ENCODE measurements around the gene GMDS. TPM values are rescaled to one million over a fixed set of nuclear protein-coding genes. Genes with fewer than 3 reads are reported as not detected.

GMDS gene
- total RNA-seq, 4 donors from 2014 or later, result 3.4 to 7.2 (median 4.6) TPM

DNA sequence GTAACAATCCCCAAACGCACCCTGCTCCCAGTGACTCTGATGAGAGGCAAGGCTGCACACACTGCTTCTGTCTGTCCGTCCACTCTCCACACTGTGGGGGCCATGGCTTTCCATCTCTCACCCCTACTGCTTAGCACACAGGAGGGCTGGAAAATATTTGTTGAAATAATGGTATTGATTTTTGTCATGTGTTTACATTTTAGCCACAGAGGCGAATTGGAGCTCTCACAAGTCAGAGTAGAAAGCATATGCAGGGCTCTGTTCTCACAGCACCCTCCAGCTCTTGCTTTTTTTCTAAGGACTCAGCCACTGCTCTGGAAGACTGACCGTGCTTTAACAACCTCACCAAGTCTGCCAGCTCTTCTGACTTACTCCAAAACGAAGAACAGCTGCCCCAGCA, 273.8 kb downstream of the GMDS start:
- intact Hi-C loops (cut with DNase I; ENCODE audit: low total_unique reads) (no loop called here), in situ Hi-C loops (cut with MboI; ENCODE audit: low sequenced_read_pairs in 4 of 4) (no loop called here)
- no peak overlapping the region for H3K27ac ChIP-seq
- H3K4me3 ChIP-seq, result no peak overlapping the region
- H3K36me3 ChIP-seq, result no peaks in the 10 kb centered on the region
- TF ChIP-seq POLR2A (IDR thresholded peaks at IDR 0.05), result no peak
- TF ChIP-seq, protein P1, sequence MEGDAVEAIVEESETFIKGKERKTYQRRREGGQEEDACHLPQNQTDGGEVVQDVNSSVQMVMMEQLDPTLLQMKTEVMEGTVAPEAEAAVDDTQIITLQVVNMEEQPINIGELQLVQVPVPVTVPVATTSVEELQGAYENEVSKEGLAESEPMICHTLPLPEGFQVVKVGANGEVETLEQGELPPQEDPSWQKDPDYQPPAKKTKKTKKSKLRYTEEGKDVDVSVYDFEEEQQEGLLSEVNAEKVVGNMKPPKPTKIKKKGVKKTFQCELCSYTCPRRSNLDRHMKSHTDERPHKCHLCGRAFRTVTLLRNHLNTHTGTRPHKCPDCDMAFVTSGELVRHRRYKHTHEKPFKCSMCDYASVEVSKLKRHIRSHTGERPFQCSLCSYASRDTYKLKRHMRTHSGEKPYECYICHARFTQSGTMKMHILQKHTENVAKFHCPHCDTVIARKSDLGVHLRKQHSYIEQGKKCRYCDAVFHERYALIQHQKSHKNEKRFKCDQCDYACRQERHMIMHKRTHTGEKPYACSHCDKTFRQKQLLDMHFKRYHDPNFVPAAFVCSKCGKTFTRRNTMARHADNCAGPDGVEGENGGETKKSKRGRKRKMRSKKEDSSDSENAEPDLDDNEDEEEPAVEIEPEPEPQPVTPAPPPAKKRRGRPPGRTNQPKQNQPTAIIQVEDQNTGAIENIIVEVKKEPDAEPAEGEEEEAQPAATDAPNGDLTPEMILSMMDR (IDR thresholded peaks at IDR 0.05 in 4 of 5, conservative IDR thresholded peaks at IDR 0.05 in 1 of 5), result no peak
- ATAC-seq (no peak), DNase-seq (no peak)
- no peaks in the 10 kb centered on the region for H3K27me3 ChIP-seq
- H3K4me1 ChIP-seq, result no peaks in the 10 kb centered on the region
- H3K9me3 ChIP-seq, result no peaks in the 10 kb centered on the region

DNA sequence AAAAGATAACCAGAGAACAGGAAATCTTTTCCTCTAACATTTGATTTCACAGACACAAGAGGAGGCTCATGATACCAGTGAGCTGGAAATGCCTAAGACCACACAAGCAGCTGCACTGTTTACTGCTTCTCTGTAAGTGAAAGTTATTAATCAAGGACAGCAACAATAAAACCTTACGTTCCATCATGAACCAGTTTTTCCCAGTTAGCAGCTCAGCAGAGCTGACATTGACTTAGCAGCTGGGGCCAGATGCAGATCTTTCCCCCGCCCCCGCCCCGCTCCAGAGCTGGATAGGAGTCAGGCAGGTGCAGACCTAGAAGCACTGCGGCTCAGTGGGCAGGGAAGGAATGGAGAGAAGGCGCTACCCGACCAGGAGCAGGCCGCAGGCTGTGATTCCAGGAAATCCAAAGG, 275.2 kb downstream of the GMDS start:
- H3K27me3 ChIP-seq, result no peaks in the 10 kb centered on the region
- no peaks in the 10 kb centered on the region for H3K36me3 ChIP-seq
- in situ Hi-C loops (cut with MboI; ENCODE audit: low sequenced_read_pairs in 4 of 4) (no loop called here), intact Hi-C loops (cut with DNase I; ENCODE audit: low total_unique reads) (no loop called here)
- H3K4me3 ChIP-seq, result no peak overlapping the region
- no peak overlapping the region for H3K27ac ChIP-seq
- TF ChIP-seq, protein P1 (IDR thresholded peaks at IDR 0.05 in 4 of 5, conservative IDR thresholded peaks at IDR 0.05 in 1 of 5), result no peak
- no peak for TF ChIP-seq POLR2A (IDR thresholded peaks at IDR 0.05)
- ATAC-seq, result no peak
- no peaks in the 10 kb centered on the region for H3K9me3 ChIP-seq
- DNase-seq, result no peak
- no peaks in the 10 kb centered on the region for H3K4me1 ChIP-seq

DNA sequence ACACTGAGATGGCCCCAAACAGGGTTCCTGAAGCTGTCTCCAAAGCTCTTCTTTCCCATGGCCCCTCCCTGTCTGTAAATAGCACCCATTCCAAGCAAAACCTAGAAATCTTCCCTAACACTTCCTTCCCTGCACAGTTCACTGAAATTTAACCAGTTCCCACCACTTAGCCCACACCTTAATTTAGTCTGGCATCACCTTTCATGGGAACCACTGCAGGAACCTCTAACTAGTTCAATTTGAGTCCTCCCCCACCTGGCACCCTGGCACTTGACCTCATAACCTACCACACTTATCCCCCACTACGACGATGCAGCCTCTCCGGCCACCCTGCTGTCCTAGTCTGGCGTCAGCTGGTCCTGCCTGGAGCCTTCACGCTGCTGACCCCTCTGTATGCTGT, 278.7 kb downstream of the GMDS start:
- peak overlapping the region in 1 of 4 donors; percentile 6 for H3K27ac ChIP-seq
- H3K4me3 ChIP-seq, result no peak overlapping the region
- no peak for DNase-seq
- in situ Hi-C loops (cut with MboI; ENCODE audit: low sequenced_read_pairs in 4 of 4), result no loop called here
- H3K27me3 ChIP-seq, result no peaks in the 10 kb centered on the region
- ATAC-seq, result no peak
- H3K36me3 ChIP-seq, result no peaks in the 10 kb centered on the region
- H3K4me1 ChIP-seq, result no peaks in the 10 kb centered on the region
- no peak for TF ChIP-seq POLR2A (IDR thresholded peaks at IDR 0.05)
- TF ChIP-seq, protein P1 (IDR thresholded peaks at IDR 0.05 in 4 of 5, conservative IDR thresholded peaks at IDR 0.05 in 1 of 5), result no peak
- intact Hi-C loops (cut with DNase I; ENCODE audit: low total_unique reads), result no loop called here
- no peaks in the 10 kb centered on the region for H3K9me3 ChIP-seq

DNA sequence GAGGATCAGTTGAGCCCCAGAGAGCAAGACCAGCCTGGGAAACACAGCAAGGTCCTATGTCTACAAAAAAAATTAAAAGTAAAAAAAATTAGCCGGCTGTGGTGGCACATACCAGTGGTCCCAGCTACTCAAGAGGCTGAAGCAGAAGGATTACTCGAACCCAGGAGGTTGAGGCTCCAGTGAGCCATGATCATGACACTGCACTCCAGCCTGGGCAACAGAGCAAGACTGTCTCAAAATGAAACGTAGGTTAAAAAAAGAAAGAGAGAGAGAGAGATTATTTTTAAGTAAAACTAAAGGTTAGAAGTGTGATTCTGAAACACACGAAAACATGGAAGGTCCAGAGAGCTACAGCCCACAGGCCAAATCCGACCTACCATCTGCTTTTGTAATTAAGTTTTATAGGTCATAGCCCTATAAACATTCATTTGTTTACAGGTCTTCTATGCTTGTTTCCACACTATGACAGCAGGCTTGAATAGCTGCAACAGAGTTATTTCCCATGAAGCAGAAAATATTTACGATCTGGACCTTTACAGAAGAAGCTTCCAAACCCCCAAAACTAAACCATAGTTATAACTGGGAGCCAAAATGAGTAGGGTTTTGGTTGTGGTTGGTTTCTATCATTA, 279.7 kb downstream of the GMDS start:
- no peak overlapping the region for H3K4me3 ChIP-seq
- intact Hi-C loops (cut with DNase I; ENCODE audit: low total_unique reads) (no loop called here), in situ Hi-C loops (cut with MboI; ENCODE audit: low sequenced_read_pairs in 4 of 4) (no loop called here)
- DNase-seq (no peak), ATAC-seq (no peak)
- H3K9me3 ChIP-seq, result no peaks in the 10 kb centered on the region
- no peaks in the 10 kb centered on the region for H3K4me1 ChIP-seq
- TF ChIP-seq POLR2A (IDR thresholded peaks at IDR 0.05), result no peak
- TF ChIP-seq, protein P1 (IDR thresholded peaks at IDR 0.05 in 4 of 5, conservative IDR thresholded peaks at IDR 0.05 in 1 of 5), result no peak
- H3K36me3 ChIP-seq, result no peaks in the 10 kb centered on the region
- H3K27ac ChIP-seq, result peak overlapping the region in 1 of 4 donors; percentile 6
- no peaks in the 10 kb centered on the region for H3K27me3 ChIP-seq

DNA sequence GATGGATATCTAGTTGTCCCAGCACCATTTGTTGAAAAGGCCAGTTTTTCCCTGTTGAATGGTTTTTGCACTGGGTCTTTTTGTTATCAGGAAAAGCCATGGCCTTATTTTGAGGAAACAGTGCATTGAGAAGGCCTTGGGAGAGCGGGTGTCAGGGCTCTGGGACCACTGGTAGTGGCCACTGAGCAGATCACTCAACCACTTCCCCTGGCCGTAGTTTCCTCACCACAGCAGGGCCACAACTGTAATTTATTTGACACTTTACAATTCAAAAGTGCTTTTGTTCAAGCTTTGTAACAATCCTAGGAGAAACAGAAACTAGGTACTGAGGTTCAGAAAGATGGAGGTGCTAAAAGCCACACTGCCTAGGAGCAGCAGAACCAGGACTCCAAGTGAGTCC, 281.8 kb downstream of the GMDS start:
- no peak for ATAC-seq
- Histone ChIP-seq H3K4me3 (no peak overlapping the region), H3K27me3 (no peaks in the 10 kb centered on the region)

More for the DNA sequence above, 281.8 kb downstream of the GMDS start:
- no peak for DNase-seq
- Histone ChIP-seq H3K4me1 (no peaks in the 10 kb centered on the region), H3K9me3 (no peaks in the 10 kb centered on the region), H3K27ac (no peak overlapping the region), H3K36me3 (no peaks in the 10 kb centered on the region)
- in situ Hi-C loops (cut with MboI; ENCODE audit: low sequenced_read_pairs in 4 of 4) (no loop called here), intact Hi-C loops (cut with DNase I; ENCODE audit: low total_unique reads) (no loop called here)
- TF ChIP-seq, protein P1 (IDR thresholded peaks at IDR 0.05 in 4 of 5, conservative IDR thresholded peaks at IDR 0.05 in 1 of 5), result no peak
- TF ChIP-seq POLR2A (IDR thresholded peaks at IDR 0.05), result no peak

All from gastrocnemius medialis (tissue), 4 donors.